Embryonic facial prominence (tissue), 1 donor: Measurements from ENCODE around the gene GSC.
"Not testable (repeated sequence)": the region's sequence is repeated elsewhere in the genome, so short reads cannot be mapped to it uniquely, and the experiment has no call there.

Source experiments
- DNase-seq: peaks from one replicate; pipeline ENCODE4 v3.0.0-alpha.2; 2016; ENCODE audit errors: extremely low spot score

The GSC gene

GRCh38 chr14:94746131-94746530 is 23.8 kb downstream of the GSC start:
- no peak for DNase-seq

- DNase-seq, result no peak
These were observed 31.2 kb downstream of the GSC start for GRCh38 chr14:94738751-94739150.

- no peak for DNase-seq
These were observed 31.8 kb downstream of the GSC start for GRCh38 chr14:94738097-94738496.

- no peak for DNase-seq
These were observed 41.0 kb downstream of the GSC start for GRCh38 chr14:94728950-94729349.

- not testable (repeated sequence) for DNase-seq
These were observed 41.5 kb downstream of the GSC start for GRCh38 chr14:94728440-94728839.

GRCh38 chr14:94726649-94727048 is 43.3 kb downstream of the GSC start:
- DNase-seq, result not testable (repeated sequence)

- DNase-seq, result no peak
These were observed 44.9 kb downstream of the GSC start for GRCh38 chr14:94724993-94725392.

- DNase-seq, result no peak
These were observed 47.5 kb downstream of the GSC start for GRCh38 chr14:94722397-94722796.
